Right kidney (tissue), 1 donor: ENCODE measurements around the gene EFTUD2.

Source experiments
- DNase-seq: peaks from one replicate; pipeline ENCODE4 v3.0.0-alpha.2; 2016

EFTUD2 gene

DNA sequence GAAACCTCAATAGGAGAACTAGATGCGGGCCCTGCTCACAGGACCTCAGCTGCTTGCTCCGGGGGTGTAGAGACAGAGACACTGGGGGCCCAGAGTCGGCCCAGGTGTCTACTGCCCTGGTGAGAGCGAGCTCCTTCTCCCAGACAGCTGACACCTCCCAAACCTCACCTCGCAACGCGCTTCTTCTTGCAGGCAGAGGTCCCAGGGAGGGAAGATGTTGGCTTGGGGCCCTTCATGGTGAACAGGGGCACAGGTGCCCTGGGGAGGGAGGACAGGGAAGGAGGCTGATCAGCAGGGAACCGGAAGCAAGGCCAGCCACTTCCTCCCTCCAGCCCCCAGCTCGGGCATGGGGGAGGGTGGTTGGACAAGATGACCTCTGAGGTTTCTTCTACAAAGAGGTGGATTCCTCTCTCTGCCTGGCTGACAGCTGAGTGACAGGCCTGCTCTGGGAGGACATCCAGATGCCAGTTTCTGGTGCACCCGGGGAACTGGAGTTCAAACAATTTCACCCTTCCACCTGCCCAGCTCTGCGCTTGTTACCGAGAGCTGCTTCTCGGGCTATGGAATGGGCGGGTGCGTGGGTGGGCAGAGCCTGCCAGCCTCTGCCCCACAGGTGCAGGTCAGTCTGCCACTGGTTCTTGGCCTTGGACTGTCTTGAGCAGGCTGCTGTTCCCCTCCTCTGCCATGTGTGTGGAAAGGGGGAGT is 27.7 kb upstream of the EFTUD2 start:
- no peak for DNase-seq

DNA sequence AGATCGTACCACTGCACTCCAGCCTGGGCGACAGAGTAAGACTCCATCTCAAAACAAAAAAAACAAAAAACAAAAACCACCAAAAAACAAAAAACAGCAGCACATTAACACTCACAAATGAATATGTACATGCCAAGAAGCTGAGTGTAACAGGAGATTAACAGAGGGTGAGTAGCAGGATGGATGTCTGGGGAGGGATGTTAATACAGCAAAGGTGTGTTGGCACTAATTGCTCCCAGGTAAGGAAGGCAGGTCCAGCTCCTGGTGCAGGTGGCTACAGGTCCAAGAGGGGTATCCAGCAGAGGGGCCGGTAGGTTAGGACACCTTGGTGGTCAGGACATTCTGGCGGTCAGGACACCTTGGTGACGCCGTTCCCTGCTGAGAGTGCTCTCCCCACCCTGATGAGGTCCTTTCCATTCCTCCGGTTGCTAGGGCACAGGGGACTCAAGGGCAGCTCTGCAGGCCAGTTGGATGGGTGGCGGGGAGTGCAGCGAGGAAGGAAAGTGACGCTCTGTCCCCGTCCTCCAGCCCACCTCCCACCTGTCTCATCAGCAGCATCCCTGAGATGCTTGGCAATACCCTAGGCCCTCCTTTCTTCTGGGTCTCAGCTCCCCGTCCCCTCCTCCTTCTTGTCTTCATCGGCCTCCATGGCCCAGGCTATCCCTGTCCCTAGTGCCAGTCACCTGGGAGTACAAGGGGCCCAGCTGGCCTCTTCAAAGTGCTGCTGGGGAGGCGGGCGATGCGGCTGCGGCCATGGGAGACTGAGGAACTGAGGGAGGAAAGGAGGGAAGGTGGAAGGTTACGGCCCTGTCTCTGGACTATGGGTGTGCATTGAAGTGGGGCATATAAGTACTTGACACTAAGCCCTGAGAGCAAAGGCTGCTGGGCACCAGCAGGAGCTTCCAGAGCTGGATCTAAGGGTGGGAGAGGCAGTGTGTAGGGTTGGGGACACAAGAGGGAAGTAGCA is 26.8 kb upstream of the EFTUD2 start:
- DNase-seq = no peak

DNA sequence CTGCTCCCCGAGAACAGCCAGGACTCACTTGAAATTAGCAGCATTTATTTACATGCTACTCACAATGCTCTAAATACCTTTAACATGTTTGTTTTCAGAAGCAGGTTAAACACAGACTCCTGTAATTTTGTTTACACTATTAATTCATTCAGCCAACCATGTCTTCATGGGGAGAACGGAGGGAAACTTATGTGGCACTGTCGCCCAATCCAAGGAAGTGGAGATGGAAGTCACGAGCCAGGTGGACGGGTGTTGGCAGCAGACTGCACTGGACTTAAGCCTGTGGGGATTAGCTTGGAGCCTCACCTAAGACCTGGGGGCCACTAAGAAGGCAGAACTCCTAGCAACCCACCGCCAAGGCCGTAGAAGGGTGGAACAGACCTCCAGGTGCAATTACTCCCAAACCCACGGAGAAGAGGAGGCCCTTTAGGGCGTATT is 24.9 kb upstream of the EFTUD2 start:
- no peak for DNase-seq

DNA sequence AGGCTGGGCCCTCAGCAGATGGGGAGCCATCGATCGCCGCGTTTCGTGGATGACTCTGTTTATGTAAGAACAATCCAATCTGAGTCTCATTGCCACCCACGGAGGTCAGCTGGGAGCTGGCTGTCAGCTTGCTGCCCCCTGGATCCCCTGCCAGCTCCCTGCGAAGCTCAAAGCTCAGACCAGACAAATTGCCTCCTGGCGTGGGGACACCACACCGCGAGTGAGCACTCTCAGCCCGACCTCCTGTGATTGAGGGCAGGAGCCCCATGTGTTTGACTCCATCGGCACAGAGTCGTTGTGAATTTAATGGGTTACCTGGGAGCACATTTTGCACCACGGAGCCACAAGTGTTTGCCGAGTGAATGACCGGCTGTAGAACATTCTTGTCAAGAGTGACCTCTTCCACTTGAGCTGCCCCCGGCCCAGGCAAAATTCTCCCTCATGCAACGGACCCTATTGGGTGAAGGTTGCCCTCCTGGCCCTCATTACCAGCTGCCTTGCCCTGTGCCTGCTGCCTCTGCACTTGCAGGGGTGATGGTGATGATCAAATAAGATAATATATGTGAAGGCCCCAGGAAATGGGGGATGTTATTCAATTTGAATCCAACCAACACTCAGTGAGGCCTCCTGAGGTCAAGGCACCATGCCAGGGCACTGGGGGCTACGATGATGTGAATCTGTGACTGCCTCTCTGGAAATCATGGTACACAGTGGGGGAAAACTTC is 23.7 kb upstream of the EFTUD2 start:
- no peak for DNase-seq

DNA sequence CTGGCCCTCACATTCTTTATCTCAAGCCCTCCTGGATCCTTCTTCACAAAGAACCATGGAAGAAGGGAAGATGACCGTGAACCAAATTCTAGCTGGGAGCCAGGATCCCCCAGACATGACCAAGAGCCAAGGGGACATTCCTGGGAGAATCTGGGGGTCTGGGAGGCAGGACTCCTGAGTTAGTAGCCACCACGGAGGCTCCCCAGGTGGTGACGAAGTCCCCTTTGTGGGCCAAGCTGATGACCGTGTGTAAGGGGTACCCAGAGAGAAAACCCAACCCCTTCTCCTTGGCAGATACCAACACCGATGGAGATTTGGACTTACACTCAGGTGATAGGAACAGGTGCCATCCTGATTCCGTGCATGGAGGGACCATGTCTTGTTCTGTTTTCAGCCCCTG is 22.9 kb upstream of the EFTUD2 start:
- DNase-seq = no peak

DNA sequence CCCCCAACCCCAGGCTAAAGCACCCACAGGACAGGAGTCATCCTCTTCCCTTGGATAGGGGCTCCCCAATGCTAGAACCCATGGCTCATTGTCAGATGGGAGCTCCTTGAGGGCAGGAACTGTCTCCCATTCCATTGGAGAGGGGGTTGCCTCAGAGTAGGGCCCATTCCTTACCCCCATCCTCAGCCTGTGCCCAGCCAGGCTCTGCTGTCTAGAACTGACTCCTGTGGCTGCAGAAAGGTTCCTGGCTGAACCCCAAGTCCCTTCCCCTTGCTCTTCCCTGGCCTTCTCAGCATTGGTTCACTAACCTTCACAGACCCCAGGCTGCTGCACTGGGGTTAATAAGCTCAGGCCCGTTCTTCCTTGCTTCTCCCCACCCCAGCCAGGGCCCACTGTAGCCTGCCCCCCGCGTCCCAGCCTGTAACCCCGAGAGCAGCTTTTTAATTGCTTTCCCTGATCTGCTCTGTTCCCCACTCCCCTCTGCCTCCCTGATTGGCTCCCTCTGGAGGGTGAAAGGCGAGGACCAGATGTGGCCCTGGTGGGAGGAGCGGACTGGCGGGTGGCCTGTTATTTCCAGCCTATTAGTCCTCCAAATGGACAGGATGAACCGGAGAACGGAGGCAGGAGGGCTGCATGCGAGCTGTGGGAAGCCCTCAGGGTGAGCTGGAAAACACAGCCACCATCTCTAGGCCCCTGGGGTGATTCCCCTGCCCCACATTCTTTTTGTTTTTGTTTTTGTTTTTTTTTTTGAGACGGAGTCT is 22.1 kb upstream of the EFTUD2 start:
- peak; percentile 23 for DNase-seq

DNA sequence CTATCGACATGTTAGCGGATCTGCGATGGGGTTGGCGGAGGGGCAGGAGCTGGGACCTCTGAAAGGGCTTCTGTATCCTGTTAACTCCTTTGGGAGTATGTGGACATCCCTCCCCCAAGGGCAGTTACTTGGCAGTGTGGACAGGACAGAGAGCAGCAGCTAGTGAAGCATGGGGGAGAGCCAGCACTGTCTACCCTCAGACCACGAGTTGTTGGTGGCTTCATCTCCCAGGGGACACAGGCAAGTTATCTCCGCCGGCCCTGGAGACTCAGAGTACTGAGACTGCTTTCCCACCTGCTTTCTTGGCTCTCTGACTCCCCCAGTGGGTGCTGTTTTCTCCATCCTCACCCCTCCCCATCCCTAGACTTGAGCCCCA is 21.3 kb upstream of the EFTUD2 start:
- DNase-seq = no peak

DNA sequence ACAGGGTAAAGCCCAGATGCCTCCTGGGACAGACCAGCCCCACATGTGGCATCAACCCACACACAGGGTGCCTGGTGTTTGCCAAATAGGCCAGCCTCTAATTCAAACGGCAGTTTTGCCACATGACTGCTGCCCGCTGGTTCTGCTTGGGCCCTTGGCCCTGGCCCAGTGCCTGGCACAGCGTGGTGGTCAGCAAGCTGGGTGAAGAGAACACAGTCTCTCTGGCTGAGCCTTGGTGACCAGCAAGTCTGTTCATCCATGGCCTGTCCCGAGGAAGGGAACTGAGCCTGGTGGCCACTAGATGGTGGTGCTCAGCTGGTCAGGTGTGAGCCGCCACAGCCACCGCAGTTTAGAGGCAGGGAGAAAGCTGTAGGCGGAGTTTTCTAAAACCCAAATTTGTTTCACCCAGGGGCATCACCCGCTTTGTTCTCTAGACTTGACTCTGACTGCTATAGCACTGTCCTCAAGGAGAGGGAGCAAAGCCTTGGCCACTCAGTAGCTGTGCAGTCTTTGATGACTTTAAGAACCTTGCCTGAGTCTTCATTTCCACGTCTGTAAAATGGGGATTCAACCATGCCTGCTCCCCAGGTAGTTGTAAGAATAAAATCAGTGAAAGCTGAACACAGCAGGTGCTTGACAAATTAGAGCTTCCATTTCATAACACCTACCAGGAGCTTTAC is 20.8 kb upstream of the EFTUD2 start:
- peak; percentile 64 for DNase-seq

DNA sequence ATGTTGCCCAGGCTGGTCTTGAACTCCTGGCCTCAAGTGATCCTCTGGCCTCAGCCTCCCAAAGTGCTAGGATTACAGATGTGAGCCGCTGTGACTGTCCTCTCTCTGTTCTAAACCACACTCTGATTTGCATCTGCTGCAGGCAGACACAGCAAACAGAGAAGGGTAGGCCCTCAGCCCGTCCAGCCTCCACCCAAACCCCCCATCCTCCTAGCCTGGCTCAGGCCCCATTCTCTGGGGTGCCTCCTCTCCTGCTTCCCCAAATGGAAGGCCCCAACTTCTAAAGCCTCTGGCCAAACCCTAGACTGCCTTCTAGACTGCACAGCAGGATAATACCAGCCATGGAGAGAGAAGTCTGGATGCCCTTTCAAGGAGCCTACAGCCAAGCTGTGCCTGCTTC is 20.2 kb upstream of the EFTUD2 start:
- DNase-seq = no peak

DNA sequence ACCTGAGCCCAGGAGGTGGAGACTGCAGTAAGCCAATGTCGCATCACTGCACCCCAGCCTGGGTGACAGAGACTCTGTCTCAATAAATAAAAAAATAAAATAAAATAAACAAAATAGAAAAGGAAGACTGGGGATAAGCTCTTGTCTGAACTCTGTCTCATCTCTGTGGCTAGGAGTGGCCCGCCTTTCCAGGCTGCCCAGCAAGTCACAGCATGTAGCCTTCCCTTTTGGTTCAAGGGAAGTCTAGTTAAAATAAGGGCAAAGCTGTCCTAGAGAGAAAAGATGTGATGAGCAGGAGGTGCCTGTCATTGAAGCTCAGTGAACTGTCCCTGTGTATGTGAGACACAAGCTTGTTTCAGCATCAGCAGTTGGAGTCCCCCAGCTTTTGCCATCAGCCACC is 18.8 kb upstream of the EFTUD2 start:
- no peak for DNase-seq

DNA sequence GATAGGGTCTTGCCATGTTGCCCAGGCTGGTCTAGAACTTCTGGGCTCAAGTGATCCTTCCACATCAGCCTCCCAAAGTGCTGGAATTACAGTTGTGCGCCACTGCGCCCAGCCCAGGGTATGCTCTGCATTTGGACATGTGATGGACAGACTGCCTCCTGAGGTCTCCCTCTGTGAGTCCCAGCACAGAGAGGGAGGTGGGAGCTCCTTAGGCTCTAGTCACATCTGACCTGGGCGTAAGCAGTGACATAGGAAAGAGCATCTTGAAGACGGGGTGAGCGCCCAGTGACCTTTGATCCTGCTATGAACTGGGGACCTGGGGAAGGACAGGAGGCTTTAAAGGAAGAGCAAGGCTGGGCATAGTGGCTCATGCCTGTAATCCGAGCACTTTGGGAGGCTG is 18.2 kb upstream of the EFTUD2 start:
- DNase-seq = no peak

DNA sequence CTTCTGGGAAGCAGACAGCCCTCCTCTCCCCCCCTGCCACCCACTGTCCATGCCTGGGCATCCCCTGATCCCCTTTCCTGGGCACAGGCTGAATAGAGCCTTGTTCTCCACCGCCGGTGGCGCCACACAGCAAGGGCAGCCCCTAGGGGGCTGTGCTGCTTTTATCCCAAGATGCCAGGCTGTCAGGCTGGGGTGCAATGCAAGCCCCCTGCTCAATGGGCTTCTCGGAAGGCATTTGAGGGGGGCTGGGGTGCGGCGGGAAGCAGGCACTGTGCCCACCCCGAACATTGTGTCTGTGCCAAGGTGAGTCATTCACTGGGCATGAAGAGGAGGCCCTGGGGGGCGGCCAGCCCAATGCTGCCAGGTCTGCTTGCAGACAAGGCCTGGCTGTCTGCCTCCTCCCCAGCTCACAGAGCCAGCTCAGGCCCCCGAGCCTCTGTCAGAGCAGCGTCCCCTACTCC is 17.6 kb upstream of the EFTUD2 start:
- DNase-seq = no peak

DNA sequence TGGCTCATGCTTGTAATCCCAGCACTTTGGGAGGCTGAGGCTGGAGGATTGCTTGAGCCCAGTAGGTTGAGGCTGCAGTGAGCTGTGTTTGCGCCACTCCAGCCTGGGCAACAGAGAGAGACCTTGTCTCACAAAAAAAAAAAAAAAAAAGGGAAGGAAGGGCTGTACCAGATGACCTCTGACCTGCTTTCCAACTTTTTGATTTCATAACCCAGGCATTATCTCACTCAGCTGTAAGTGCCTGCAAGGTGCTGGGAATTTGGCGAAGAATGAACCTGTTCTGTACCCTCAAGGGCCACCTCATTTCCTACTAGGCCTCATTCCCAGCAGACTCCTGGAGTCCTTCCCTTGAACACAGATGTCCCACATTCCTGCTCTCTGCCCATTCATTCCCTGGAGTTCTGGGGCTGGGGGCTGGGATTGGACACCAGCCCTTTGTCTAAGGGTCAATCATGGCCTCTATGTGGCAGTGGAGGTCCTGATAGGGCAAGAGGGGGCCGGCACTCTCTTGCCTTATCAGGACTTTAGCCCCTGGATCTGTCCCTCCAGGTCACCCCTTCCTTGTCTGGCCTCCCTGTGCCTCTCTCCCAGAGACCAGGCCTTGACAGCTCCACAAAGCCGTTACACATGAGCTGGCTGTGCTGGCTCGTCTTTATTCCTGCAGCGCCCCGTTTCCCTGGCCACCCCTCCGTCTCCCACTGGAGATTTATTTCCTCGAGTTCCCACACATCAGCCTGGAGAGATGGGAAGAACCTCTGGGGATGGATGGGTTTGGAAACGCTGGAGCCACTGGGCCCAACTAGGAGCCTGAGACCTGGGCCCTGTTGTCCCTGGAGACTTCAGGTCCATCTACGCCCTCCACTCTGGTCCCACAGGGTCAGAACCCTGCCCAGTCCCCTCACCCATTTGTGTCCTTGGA is 16.9 kb upstream of the EFTUD2 start:
- DNase-seq = no peak

DNA sequence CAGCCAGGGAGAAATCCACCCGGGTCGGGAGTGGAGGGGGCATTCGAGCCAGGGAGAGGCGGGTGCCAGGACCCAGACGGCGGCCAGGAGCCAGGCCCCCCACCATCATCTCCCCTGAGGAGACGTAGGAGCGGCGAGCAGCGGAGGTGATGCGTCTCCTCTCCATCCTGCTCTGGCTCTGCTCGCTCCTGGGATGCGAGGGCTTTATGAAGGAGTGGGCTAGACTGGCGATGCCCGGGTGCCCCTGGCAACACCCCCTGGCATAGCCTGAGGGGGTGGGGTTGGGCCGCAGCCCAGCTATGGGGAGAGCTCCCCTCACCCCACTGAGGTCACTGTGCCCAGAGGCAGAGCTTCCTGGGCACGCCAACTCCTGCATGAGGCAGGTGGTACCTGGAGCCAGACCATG is 16.1 kb upstream of the EFTUD2 start, which contains the start of gene GFAP:
Gene GFAP, minus strand, starts transcription at position 180 of the 406 bp plus-strand sequence. Its CDS starts 14 bp downstream, at position 166.
- DNase-seq = no peak

DNA sequence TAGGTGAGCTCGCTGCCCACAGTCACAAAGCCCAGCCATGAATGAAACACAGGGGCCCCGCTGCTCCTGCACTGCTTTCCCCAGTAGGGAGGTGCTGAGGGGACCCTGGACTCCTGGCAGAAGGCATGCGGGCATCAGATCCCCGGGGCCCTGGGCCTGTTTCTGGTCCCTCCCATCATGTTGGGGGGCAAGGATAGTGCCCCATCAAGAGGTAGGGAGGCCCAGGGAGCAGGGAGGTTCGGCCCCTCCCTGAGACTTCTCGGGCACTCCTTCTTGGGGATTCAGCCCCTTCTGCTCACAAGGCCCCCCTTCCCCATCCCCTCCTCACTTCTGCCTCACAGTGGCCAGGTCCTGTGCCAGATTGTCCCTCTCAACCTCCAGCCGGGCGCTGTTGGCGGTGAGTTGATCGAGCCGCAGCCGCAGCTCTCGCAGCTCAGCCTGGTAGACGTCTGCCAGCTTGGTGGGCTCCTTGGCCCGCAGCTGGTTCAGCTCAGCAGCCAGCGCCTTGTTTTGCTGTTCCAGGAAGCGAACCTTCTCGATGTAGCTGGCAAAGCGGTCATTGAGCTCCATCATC is 15.5 kb upstream of the EFTUD2 start:
- no peak for DNase-seq

DNA sequence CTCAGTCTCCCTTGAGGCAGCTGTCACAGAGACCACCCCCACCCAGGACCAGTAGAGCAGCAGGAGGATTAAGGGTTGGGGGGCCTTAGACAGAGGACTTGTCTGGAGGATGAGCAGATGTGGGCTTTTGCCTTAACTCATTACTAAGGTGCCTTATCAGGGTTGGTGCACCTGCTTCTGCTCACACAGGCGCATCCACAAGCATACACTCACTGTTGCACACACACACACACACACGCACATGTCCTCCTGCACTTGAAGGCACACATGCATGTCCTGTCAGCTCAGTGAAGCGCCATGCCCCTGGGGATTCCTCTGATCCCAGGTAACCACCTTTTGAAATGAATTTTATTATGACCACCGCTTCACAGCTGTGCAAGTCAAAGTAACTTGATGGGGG is 14.9 kb upstream of the EFTUD2 start:
- DNase-seq = no peak

DNA sequence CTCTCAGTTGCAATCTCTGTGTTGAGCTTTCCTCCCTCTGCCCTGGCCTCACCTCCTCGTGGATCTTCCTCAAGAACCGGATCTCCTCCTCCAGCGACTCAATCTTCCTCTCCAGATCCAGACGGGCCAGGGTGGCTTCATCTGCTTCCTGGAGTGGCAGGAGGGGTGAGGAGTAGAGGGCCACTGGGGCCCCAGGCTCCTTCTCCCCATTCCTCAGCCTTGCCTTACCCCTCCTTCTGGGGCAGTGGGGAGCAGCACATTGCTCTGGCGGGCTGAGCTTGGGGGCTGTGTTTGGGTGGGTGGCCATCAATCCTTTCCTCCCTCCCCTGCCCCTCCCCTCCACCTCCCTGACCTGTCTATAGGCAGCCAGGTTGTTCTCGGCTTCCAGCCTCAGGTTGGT is 14.4 kb upstream of the EFTUD2 start:
- no peak for DNase-seq

DNA sequence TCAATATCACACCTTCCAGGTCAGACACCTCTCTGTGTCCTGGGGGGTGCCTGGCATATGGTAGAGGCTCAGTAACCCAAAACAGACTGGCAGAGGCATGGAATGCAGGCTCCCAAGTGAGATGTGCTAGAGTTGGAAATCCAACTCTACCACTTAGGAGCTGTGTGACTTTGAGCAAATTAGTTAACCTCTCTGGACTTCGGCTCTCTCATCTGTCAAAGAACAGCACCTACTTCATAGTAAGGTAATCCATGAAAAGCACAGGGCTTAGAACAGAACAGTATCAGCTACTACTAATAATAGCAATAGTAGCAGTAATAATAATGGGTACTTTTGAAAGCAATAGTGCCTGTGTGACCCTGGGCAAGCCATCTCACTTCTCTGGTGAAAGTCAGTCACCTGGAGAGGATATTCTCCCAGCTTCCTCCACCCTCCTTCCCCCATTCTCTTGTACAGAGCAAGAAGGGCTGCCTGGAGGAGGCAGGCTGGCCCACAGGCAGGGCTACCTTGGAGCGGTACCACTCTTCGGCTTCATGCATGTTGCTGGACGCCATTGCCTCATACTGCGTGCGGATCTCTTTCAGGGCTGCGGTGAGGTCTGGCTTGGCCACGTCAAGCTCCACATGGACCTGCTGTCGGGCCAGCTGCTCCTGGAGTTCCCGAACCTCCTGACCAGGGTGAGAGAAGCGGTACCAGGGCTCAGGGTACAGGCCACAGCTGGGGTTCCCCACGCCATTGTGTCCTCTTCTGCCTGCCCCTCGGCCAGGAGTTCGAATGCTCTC is 13.7 kb upstream of the EFTUD2 start:
- DNase-seq = no peak
